IMR-90 (cell line): ENCODE results near the gene ECM2. TPM values are rescaled to one million over a fixed set of nuclear protein-coding genes. Genes with fewer than 3 reads are reported as not detected.

Source experiments
- ATAC-seq: fragments of 200-7000 bp; cut with Tn5 transposase; 2 replicates; pipeline ENCODE4 v1.9.1; 2020; ENCODE audit warnings: low read depth, mild to moderate bottlenecking, moderate library complexity
- BruUV-seq: library from RNA; stranded (reverse); fragments of 400-500 nt; replicated peaks from 2 replicates; lab custom pipeline; 2021; lab: Mats Ljungman, UMichigan
- CTCF ChIA-PET: fragments of 300-600 bp; formaldehyde crosslinking; extraction: SDS; loops from one replicate; lab custom pipeline; 2021; ENCODE audit warnings: antibody characterized with exemption; lab: Yijun Ruan, JAX
- POLR2A ChIA-PET: fragments of 300-600 bp; sonication (Branson Sonifier 250); formaldehyde crosslinking; loops from one replicate; lab custom pipeline; 2022; ENCODE audit warnings: antibody characterized with exemption; ENCODE audit not compliant: unreplicated experiment; lab: Charles Lee
- DNase-seq: peaks from one replicate; pipeline ENCODE4 v3.0.0; 2013
- H2AFZ ChIP-seq: replicated peaks from 2 replicates; pipeline ENCODE3; 2013; ENCODE audit warnings: low read length, mild to moderate bottlenecking; ENCODE audit not compliant: poor library complexity
- H2AK5ac ChIP-seq: 2 replicates; pipeline ENCODE4 v1.6.1; 2013; ENCODE audit warnings: low read depth, low read length, inconsistent platforms
- H2AK9ac ChIP-seq: replicated peaks from 2 replicates; pipeline ENCODE3; 2013; ENCODE audit warnings: mild to moderate bottlenecking, low read depth, low read length, moderate library complexity; ENCODE audit not compliant: poor library complexity
- H2BK120ac ChIP-seq: 2 replicates; pipeline ENCODE4 v1.6.1; 2013; ENCODE audit warnings: low read depth, low read length, inconsistent platforms
- H2BK15ac ChIP-seq: 3 replicates; pipeline ENCODE4 v1.6.1; 2013; ENCODE audit warnings: low read depth, low read length, inconsistent platforms
- H2BK20ac ChIP-seq: 2 replicates; pipeline ENCODE4 v1.6.1; 2013; ENCODE audit warnings: low read depth, mild to moderate bottlenecking, inconsistent platforms, low read length, moderate library complexity
- H2BK5ac ChIP-seq: 2 replicates; pipeline ENCODE4 v1.6.1; 2013; ENCODE audit warnings: mild to moderate bottlenecking, low read depth, low read length, inconsistent platforms; ENCODE audit not compliant: poor library complexity, severe bottlenecking
- H3K14ac ChIP-seq: replicated peaks from 2 replicates; pipeline ENCODE4 v1.6.1; 2013; ENCODE audit warnings: low read depth, low read length, inconsistent platforms
- H3K18ac ChIP-seq: 2 replicates; pipeline ENCODE4 v1.6.1; 2013; ENCODE audit warnings: low read depth, low read length, control low read depth
- H3K23ac ChIP-seq: 2 replicates; pipeline ENCODE4 v1.6.1; 2013; ENCODE audit warnings: low read depth, low read length, inconsistent platforms
- H3K27ac ChIP-seq: 2 replicates; pipeline ENCODE4 v1.5.1; 2013; ENCODE audit warnings: mild to moderate bottlenecking, control low read depth, low read length; ENCODE audit not compliant: insufficient read depth
- H3K27me3 ChIP-seq: 2 replicates; pipeline ENCODE4 v1.6.1; 2013; ENCODE audit warnings: low read length; ENCODE audit not compliant: control insufficient read depth, insufficient read depth
- H3K36me3 ChIP-seq: 2 replicates; pipeline ENCODE4 v1.6.1; 2013; ENCODE audit warnings: low read length, mixed read lengths; ENCODE audit not compliant: control insufficient read depth, insufficient read depth
- H3K4ac ChIP-seq: 2 replicates; pipeline ENCODE4 v1.6.1; 2013; ENCODE audit warnings: low read depth, low read length, inconsistent platforms
- H3K4me1 ChIP-seq: 2 replicates; pipeline ENCODE4 v1.6.1; 2013; ENCODE audit warnings: low read length, mixed read lengths; ENCODE audit not compliant: control insufficient read depth, insufficient read depth
- H3K4me2 ChIP-seq: 2 replicates; pipeline ENCODE4 v1.6.1; 2013; ENCODE audit warnings: low read depth, mild to moderate bottlenecking, control low read depth, low read length, moderate library complexity
- H3K4me3 ChIP-seq: 2 replicates; pipeline ENCODE4 v1.5.1; 2013; ENCODE audit warnings: low read depth, mild to moderate bottlenecking, control low read depth, low read length, moderate library complexity; ENCODE audit not compliant: insufficient read depth
- H3K56ac ChIP-seq: 2 replicates; pipeline ENCODE4 v1.6.1; 2013; ENCODE audit warnings: low read length, inconsistent platforms; ENCODE audit not compliant: insufficient read depth; ENCODE audit errors: extremely low read depth
- H3K79me1 ChIP-seq, 2 experiments: 2 replicates each; pipeline ENCODE4 v1.6.1; 2013; ENCODE audit warnings: low read length in 2 of 2, inconsistent platforms in 1 of 2, low read depth in 1 of 2
- H3K9ac ChIP-seq: 2 replicates; pipeline ENCODE4 v1.6.1; 2013; ENCODE audit warnings: low read depth, low read length, control low read depth
- H3K9me1 ChIP-seq: 2 replicates; pipeline ENCODE4 v1.6.1; 2013; ENCODE audit warnings: low read length, inconsistent platforms; ENCODE audit not compliant: insufficient read depth
- H3K9me3 ChIP-seq: 2 replicates; pipeline ENCODE4 v1.6.1; 2013; ENCODE audit warnings: low read length; ENCODE audit not compliant: control insufficient read depth, insufficient read depth
- H4K20me1 ChIP-seq: 2 replicates; pipeline ENCODE4 v1.6.1; 2013; ENCODE audit warnings: low read length, inconsistent platforms; ENCODE audit not compliant: insufficient read depth
- H4K5ac ChIP-seq: 2 replicates; pipeline ENCODE4 v1.6.1; 2013; ENCODE audit warnings: mild to moderate bottlenecking, low read depth, low read length, control low read depth
- H4K8ac ChIP-seq, 2 experiments: 2 replicates each; pipeline ENCODE4 v1.6.1; 2013; ENCODE audit warnings: low read depth in 2 of 2, low read length in 2 of 2, control low read depth in 1 of 2, inconsistent platforms in 1 of 2
- H4K91ac ChIP-seq: 2 replicates; pipeline ENCODE4 v1.6.1; 2013; ENCODE audit warnings: low read depth, low read length, inconsistent platforms; ENCODE audit not compliant: insufficient read depth
- BHLHE40 ChIP-seq: fragments of 150-350 bp; IDR thresholded peaks from 2 replicates; pipeline ENCODE4 v1.6.1; 2016; ENCODE audit warnings: mild to moderate bottlenecking, low read depth, low read length
- CEBPB ChIP-seq: IDR thresholded peaks from 2 replicates; pipeline ENCODE4 v1.6.1; 2012; ENCODE audit warnings: low read depth, low read length, improper control_type of control experiment
- CHD1 ChIP-seq: IDR thresholded peaks from 2 replicates; pipeline ENCODE4 v1.6.1; 2012; ENCODE audit warnings: low read depth, low read length, improper control_type of control experiment
- CTCF ChIP-seq: conservative IDR thresholded peaks from 2 replicates; pipeline ENCODE4 v1.5.1; 2012; ENCODE audit warnings: mild to moderate bottlenecking, low read depth, low read length, improper control_type of control experiment
- ELK1 ChIP-seq: fragments of 150-350 bp; IDR thresholded peaks from 2 replicates; pipeline ENCODE4 v1.6.1; 2016; ENCODE audit warnings: low read depth, mild to moderate bottlenecking, low read length, moderate library complexity, borderline replicate concordance
- FOS ChIP-seq: fragments of 150-350 bp; IDR thresholded peaks from 2 replicates; pipeline ENCODE4 v1.6.1; 2016; ENCODE audit warnings: low read depth, low read length
- MAFK ChIP-seq: IDR thresholded peaks from 2 replicates; pipeline ENCODE4 v1.6.1; 2012; ENCODE audit warnings: low read depth, low read length, improper control_type of control experiment
- MAZ ChIP-seq: IDR thresholded peaks from 2 replicates; pipeline ENCODE4 v1.6.1; 2012; ENCODE audit warnings: low read depth, mild to moderate bottlenecking, low read length, improper control_type of control experiment, moderate library complexity, borderline replicate concordance
- MXI1 ChIP-seq: IDR thresholded peaks from 2 replicates; pipeline ENCODE4 v1.6.1; 2012; ENCODE audit warnings: low read depth, mild to moderate bottlenecking, low read length, moderate library complexity, borderline replicate concordance
- NFE2L2 ChIP-seq: fragments of 150-350 bp; IDR thresholded peaks from 2 replicates; pipeline ENCODE4 v1.6.1; 2016; ENCODE audit warnings: low read depth, mild to moderate bottlenecking, low read length
- POLR2A ChIP-seq: IDR thresholded peaks from 2 replicates; pipeline ENCODE4 v1.6.1; 2012; ENCODE audit warnings: mild to moderate bottlenecking, low read depth, low read length
- RAD21 ChIP-seq: IDR thresholded peaks from 2 replicates; pipeline ENCODE4 v1.6.1; 2012; ENCODE audit warnings: low read length, improper control_type of control experiment
- RCOR1 ChIP-seq: IDR thresholded peaks from 2 replicates; pipeline ENCODE4 v1.6.1; 2012; ENCODE audit warnings: mild to moderate bottlenecking, low read length, improper control_type of control experiment; ENCODE audit not compliant: insufficient replicate concordance
- RFX5 ChIP-seq: IDR thresholded peaks from 2 replicates; pipeline ENCODE4 v1.8.0; 2012; ENCODE audit warnings: low read depth, mild to moderate bottlenecking, low read length, moderate library complexity
- SMC3 ChIP-seq: fragments of 150-350 bp; IDR thresholded peaks from 2 replicates; pipeline ENCODE4 v1.6.1; 2016; ENCODE audit warnings: low read depth, mild to moderate bottlenecking, antibody characterized with exemption, low read length, moderate library complexity
- USF2 ChIP-seq: fragments of 150-350 bp; IDR thresholded peaks from 2 replicates; pipeline ENCODE4 v1.6.1; 2017; ENCODE audit warnings: mild to moderate bottlenecking, antibody characterized with exemption, low read length, low read depth
- WGBS, 2 experiments: methylation state at CpG; one replicate each; pipeline versions ENCODE4 v1.1.5 to v1.1.7; 2013; ENCODE audit warnings: missing lambda C conversion rate in 2 of 2; ENCODE audit not compliant: insufficient read length in 1 of 2; ENCODE audit errors: extremely low coverage in 2 of 2; 5-methylcytosine and 5-hydroxymethylcytosine counted together
- dilution Hi-C: fragments of 300-500 bp; cut with HindIII; formaldehyde crosslinking; loops from one replicate; pipeline ENCODE4 v1.14.3; 2018; ENCODE audit warnings: low sequenced_read_pairs; ENCODE audit not compliant: unreplicated experiment
- in situ Hi-C: fragments of 300-500 bp; cut with MboI; formaldehyde crosslinking; loops from 3 replicates; pipeline ENCODE4 v1.14.3; 2019; ENCODE audit warnings: low sequenced_read_pairs, inconsistent platforms, mixed read lengths
- intact Hi-C: fragments of 100-400 bp; cut with micrococcal nuclease; formaldehyde crosslinking; loops from 2 replicates; pipeline ENCODE4 v1.10.0; 2022
- polyA plus RNA-seq, 3 experiments: library from polyadenylated mRNA; depleted of rRNA; stranded (reverse); fragments of >200 nt; gene quantifications; 2 replicates each; pipeline ENCODE4 v1.2.3, GENCODE V29; 2012; ENCODE audit warnings: low replicate concordance in 1 of 3
- total RNA-seq: library from RNA; depleted of rRNA; stranded (reverse); fragments of >200 nt; gene quantifications from 2 replicates; pipeline ENCODE4 v1.2.3, GENCODE V29; 2012

The ECM2 gene
- total and polyA plus RNA-seq, 2 of the 4 experiments (the other 2 are of a cell fraction), result 0.26 to 0.36 TPM

- H3K56ac ChIP-seq, result no peak overlapping the region
- H3K9me1 ChIP-seq, result no peaks in the 10 kb centered on the region
- POLR2A ChIA-PET, result no interaction called here
- H3K27me3 ChIP-seq, result no peaks in the 10 kb centered on the region
- H2BK15ac ChIP-seq, result no peak overlapping the region
- no peak overlapping the region for H3K23ac ChIP-seq
- CTCF ChIA-PET, result no interaction called here
- no peak overlapping the region for H4K91ac ChIP-seq
- ATAC-seq, result no peak
- H3K14ac ChIP-seq, result no peak overlapping the region
- BruUV-seq, result no TSS peak
- H3K36me3 ChIP-seq, result no peaks in the 10 kb centered on the region
- no peaks in the 10 kb centered on the region for H3K79me1 ChIP-seq
- dilution Hi-C loops (no loop called here), in situ Hi-C loops (no loop called here), intact Hi-C loops (no loop called here)
- H2AK9ac ChIP-seq, result no peak overlapping the region
- no peak for DNase-seq
- no peak overlapping the region for H3K4me2 ChIP-seq
- no peaks in the 10 kb centered on the region for H3K4me1 ChIP-seq
- no peak overlapping the region for H3K27ac ChIP-seq
- no peak overlapping the region for H3K9ac ChIP-seq
- no peak overlapping the region for H2BK120ac ChIP-seq
- no peak overlapping the region for H2AK5ac ChIP-seq
- TF ChIP-seq MXI1, result no peak
- no peak for TF ChIP-seq USF2
- TF ChIP-seq FOS, result no peak
- TF ChIP-seq MAFK, result no peak
- no peak for TF ChIP-seq CEBPB
- no peak for TF ChIP-seq MAZ
- TF ChIP-seq BHLHE40, result no peak
- no peak for TF ChIP-seq NFE2L2
- TF ChIP-seq CTCF, result no peak
- no peak for TF ChIP-seq RCOR1
- TF ChIP-seq RAD21, result no peak
- TF ChIP-seq CHD1, result no peak
- no peak for TF ChIP-seq SMC3
- no peak for TF ChIP-seq POLR2A
- no peak for TF ChIP-seq ELK1
- TF ChIP-seq RFX5, result no peak
- H3K9me3 ChIP-seq, result no peaks in the 10 kb centered on the region
- H3K4me3 ChIP-seq, result no peak overlapping the region
- no peak overlapping the region for H4K8ac ChIP-seq
- no peak overlapping the region for H4K5ac ChIP-seq
- no peaks in the 10 kb centered on the region for H4K20me1 ChIP-seq
- H2BK20ac ChIP-seq, result no peak overlapping the region
- 99% methylated on average over 24 of the region's 33 CpGs; no CpG with 5 or more reads in 1 of the 2 experiments for WGBS, 2 experiments
- no peak overlapping the region for H3K4ac ChIP-seq
- H2BK5ac ChIP-seq, result no peak overlapping the region
- H2AFZ ChIP-seq, result no peak overlapping the region
- no peak overlapping the region for H3K18ac ChIP-seq
Measured at GRCh38 chr9:92545002-92545510, 9.3 kb upstream of the ECM2 start.
